Measurements from ENCODE around the gene NOS2.
"Not testable (repeated sequence)": the region's sequence is repeated elsewhere in the genome, so short reads cannot be mapped to it uniquely, and the experiment has no call there.

Gene NOS2

DNA sequence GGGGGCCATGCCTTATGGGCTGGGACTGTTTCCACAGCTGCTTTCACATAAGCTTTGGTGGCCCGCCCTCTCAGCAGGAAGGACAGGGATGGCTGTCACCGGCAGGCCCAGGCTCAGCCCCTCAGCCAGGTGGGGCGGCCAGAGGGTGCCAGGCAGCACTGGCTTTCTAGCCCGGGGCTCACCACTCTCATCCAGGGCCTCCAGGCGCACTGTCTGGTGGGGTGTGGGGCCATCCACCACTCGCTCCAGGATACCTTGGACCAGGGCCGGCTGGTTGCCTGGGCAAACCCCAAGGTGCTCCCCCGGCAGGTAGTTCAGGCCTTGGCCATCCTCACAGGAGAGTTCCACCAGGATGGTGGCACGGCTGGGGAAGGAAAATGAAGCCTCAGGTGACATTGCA, 35.0 kb downstream of the NOS2 start:
- Histone ChIP-seq H3K4me1 (ENCODE audit: control insufficient read depth, insufficient read depth, low read length, poor library complexity, severe bottlenecking) (no peaks in the 10 kb centered on the region), H3K27ac (ENCODE audit: low read depth, low read length, severe bottlenecking) (no peak overlapping the region), H3K36me3 (ENCODE audit: control insufficient read depth, insufficient read depth, low read length) (no peaks in the 10 kb centered on the region), H3K4me3 (ENCODE audit: extremely low read depth, insufficient read depth, low read length, poor library complexity, severe bottlenecking) (no peak overlapping the region), H3K9me3 (ENCODE audit: control insufficient read depth, low read length) (no peaks in the 10 kb centered on the region)
- 88 to 94% methylated on average over 9 of the region's 9 CpGs for WGBS, 2 experiments (ENCODE audit: insufficient coverage in 2 of 2)

- H3K36me3 ChIP-seq (ENCODE audit: control insufficient read depth, insufficient read depth, low read length) = no peaks in the 10 kb centered on the region
- no peak overlapping the region for H3K4me3 ChIP-seq (ENCODE audit: extremely low read depth, insufficient read depth, low read length, poor library complexity, severe bottlenecking)
- no peak overlapping the region for H3K27ac ChIP-seq (ENCODE audit: low read depth, low read length, severe bottlenecking)
- H3K9me3 ChIP-seq (ENCODE audit: control insufficient read depth, low read length) = no peaks in the 10 kb centered on the region
- H3K4me1 ChIP-seq (ENCODE audit: control insufficient read depth, insufficient read depth, low read length, poor library complexity, severe bottlenecking) = no peaks in the 10 kb centered on the region
- 85 to 91% methylated on average over 2 to 3 of the region's 4 CpGs for WGBS, 2 experiments (ENCODE audit: insufficient coverage in 2 of 2)
Observed at GRCh38 chr17:27764589-27764988, 35.7 kb downstream of the NOS2 start.

DNA sequence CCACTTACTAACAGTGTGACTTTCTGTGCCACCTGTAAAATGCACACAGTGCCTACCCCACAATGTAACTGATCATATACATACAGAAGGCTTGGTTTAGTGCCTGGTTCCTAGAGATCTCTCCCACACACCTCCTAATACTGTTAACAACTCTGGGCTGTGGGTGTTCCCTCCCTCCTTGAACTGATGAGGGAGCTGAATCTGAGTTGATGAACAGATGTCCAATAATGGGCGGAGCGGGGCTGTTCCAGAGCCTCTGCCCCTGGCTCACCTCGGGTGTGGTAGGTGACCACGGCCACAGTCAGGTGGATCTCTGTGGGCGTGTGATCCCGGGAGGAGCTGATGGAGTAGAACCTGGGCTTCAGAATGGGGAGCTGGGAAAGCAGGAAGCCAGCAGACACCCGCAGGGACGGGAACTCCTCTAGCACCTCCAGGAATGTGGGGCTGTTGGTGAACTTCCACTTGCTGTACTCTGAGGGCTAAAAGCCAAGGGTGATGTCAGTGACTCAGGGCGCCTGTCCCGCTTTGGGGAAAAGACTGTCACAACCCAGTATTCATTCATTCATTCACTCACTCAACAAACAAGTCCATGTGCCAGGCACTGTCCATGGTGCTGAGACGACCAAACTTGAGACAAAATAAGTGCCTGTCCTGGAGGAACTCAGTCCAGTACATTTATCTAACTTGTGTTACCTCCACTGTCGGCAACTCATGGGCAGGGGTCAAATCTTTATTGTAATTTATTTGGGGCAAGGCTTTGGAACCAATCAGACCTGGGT, 37.6 kb downstream of the NOS2 start:
- H3K4me3 ChIP-seq (ENCODE audit: extremely low read depth, insufficient read depth, low read length, poor library complexity, severe bottlenecking) = no peak overlapping the region
- H3K27ac ChIP-seq (ENCODE audit: low read depth, low read length, severe bottlenecking) = no peak overlapping the region
- 80% methylated on average over 9 to 11 of the region's 12 CpGs for WGBS, 2 experiments (ENCODE audit: insufficient coverage in 2 of 2)
- no peaks in the 10 kb centered on the region for H3K9me3 ChIP-seq (ENCODE audit: control insufficient read depth, low read length)
- H3K4me1 ChIP-seq (ENCODE audit: control insufficient read depth, insufficient read depth, low read length, poor library complexity, severe bottlenecking) = no peaks in the 10 kb centered on the region
- no peaks in the 10 kb centered on the region for H3K36me3 ChIP-seq (ENCODE audit: control insufficient read depth, insufficient read depth, low read length)

GRCh38 chr17:27760931-27761330, 39.4 kb downstream of the NOS2 start:
- WGBS, 2 experiments (ENCODE audit: insufficient coverage in 2 of 2) = 96 to 100% methylated on average over 1 to 4 of the region's 15 CpGs

DNA sequence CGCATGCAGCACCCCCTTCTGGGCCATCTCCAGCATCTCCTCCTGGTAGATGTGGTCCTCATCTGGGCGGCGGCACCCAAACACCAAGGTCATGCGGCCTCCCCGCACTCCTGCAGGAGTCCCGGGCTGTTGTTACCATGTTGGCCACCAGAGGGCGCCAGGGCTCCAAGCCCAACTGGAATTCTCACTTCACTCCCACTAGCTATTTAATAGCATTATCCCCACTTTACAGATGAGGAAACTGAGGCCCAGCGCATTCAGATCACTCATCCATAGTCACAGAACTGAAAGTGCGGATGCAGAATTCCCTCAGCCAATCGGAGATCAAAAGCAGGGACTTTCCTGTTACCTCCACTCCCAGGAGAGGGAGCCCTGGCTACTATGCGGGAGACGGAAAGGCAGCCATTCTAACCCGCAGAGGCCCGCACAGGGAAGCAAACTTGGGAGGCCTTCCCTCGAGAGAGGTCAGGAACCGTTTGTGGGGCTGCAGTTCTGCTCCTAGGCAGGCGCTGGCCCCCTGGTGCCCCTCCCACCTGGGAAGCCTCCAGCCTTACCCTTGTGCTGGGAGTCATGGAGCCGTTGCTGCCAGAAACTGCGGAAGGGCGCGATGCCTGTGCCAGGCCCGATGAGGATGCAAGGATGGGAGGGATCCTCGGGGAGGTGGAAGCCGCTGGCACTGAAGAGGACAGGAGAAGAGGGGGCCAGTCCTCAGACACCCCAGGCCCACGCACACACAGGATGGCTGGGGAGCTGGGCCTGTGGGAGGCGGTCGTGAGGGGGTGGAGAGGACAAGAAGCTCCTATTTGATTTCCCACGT, 40.1 kb downstream of the NOS2 start:
- Histone ChIP-seq H3K27ac (ENCODE audit: low read depth, low read length, severe bottlenecking) (no peak overlapping the region), H3K36me3 (ENCODE audit: control insufficient read depth, insufficient read depth, low read length) (no peaks in the 10 kb centered on the region), H3K9me3 (ENCODE audit: control insufficient read depth, low read length) (no peaks in the 10 kb centered on the region), H3K4me1 (ENCODE audit: control insufficient read depth, insufficient read depth, low read length, poor library complexity, severe bottlenecking) (no peaks in the 10 kb centered on the region), H3K4me3 (ENCODE audit: extremely low read depth, insufficient read depth, low read length, poor library complexity, severe bottlenecking) (no peak overlapping the region)
- WGBS, 2 experiments (ENCODE audit: insufficient coverage in 2 of 2) = 53 to 62% methylated on average over 24 to 28 of the region's 28 CpGs

More at GRCh38 chr17:27760931-27761330, 39.4 kb downstream of the NOS2 start:
- H3K9me3 ChIP-seq (ENCODE audit: control insufficient read depth, low read length); H3K27ac ChIP-seq (ENCODE audit: low read depth, low read length, severe bottlenecking); H3K4me1 ChIP-seq (ENCODE audit: control insufficient read depth, insufficient read depth, low read length, poor library complexity, severe bottlenecking); H3K4me3 ChIP-seq (ENCODE audit: extremely low read depth, insufficient read depth, low read length, poor library complexity, severe bottlenecking); H3K36me3 ChIP-seq (ENCODE audit: control insufficient read depth, insufficient read depth, low read length): not testable (repeated sequence)

GRCh38 chr17:27759528-27759927, 40.8 kb downstream of the NOS2 start:
- WGBS, 2 experiments (ENCODE audit: insufficient coverage in 2 of 2) = 91 to 93% methylated on average over 13 to 14 of the region's 14 CpGs

DNA sequence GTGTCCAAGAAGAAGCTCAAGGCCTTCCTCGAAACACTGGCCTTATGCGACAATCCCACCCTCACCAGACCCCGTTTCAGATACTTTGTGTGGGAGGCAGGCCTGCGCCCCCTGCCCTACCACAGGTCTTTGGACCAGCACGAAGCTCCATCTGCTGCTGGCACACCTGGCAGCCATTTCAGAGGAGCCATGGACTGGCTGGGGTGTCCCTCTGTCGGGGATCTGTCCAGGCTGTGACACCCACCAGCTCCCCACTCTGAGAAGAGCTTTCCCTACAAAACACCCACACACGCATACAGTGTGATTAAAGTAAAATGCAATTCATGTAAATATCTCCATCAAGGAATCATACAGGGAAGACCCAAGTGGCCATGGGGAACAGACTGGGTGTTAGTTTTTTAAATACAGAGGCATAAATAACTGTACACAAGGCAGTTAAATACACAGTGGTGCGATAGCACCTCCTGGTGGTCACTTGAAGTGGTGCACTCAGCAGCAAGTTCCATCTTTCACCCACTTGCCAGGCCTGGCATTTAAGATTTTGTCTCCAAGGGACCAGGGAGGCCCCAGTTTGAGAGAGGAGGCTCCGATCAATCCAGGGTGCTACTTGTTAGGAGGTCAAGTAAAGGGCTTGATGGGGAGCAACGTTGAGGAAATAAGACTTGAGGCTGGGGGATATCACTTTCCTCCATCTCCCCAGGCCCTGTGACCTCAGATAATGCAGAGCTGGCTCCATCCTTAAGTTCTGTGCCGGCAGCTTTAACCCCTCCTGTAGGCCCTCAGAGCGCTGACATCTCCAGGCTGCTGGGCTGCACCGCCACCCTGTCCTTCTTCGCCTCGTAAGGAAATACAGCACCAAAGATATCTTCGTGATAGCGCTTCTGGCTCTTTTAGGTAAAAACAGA, 43.6 kb downstream of the NOS2 start:
- 69 to 84% methylated on average over 12 to 15 of the region's 17 CpGs for WGBS, 2 experiments (ENCODE audit: insufficient coverage in 2 of 2)
- Histone ChIP-seq H3K4me3 (ENCODE audit: extremely low read depth, insufficient read depth, low read length, poor library complexity, severe bottlenecking) (no peak overlapping the region), H3K4me1 (ENCODE audit: control insufficient read depth, insufficient read depth, low read length, poor library complexity, severe bottlenecking) (no peaks in the 10 kb centered on the region), H3K36me3 (ENCODE audit: control insufficient read depth, insufficient read depth, low read length) (no peaks in the 10 kb centered on the region), H3K27ac (ENCODE audit: low read depth, low read length, severe bottlenecking) (no peak overlapping the region), H3K9me3 (ENCODE audit: control insufficient read depth, low read length) (no peaks in the 10 kb centered on the region)

More at GRCh38 chr17:27759528-27759927, 40.8 kb downstream of the NOS2 start:
- H3K36me3 ChIP-seq (ENCODE audit: control insufficient read depth, insufficient read depth, low read length) = no peaks in the 10 kb centered on the region
- no peaks in the 10 kb centered on the region for H3K4me1 ChIP-seq (ENCODE audit: control insufficient read depth, insufficient read depth, low read length, poor library complexity, severe bottlenecking)
- H3K4me3 ChIP-seq (ENCODE audit: extremely low read depth, insufficient read depth, low read length, poor library complexity, severe bottlenecking) = no peak overlapping the region
- no peaks in the 10 kb centered on the region for H3K9me3 ChIP-seq (ENCODE audit: control insufficient read depth, low read length)
- no peak overlapping the region for H3K27ac ChIP-seq (ENCODE audit: low read depth, low read length, severe bottlenecking)

DNA sequence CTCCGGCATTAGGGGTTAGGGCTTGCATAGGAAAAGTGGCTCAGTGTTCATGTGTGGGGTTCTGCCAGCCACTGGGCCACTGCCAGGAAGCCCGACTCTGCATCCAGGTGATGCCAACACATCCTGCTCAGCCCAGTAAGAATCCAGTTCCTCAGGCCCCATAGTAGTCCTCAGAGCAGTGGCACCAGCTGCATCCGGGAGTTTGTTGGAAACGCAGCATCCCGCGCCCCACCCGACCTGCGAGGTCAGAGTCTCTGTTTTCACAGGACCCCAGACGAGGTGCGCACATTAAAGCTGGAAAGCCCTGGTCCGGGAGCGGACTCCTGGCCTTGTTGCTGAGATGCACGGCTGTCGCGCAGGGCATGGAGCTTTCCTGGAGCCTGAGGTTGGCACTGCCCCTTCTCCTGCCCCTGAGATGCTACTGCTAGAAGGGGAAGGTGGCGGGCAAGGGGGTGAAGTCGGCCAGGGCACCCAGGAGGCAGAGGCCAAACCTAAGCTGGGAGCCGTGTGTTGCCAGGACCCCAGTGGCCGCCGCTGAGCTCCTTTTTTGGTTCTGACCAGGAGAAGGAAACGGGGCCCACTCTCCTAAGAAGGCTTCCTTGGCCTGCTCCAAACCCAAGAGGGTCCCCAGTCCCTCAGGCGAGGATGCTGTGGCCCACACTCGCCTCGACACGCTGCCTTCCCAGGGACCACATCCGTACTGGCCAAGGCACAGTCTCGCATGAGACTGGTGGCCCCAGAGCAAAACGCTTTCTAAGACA, 44.4 kb downstream of the NOS2 start:
- H3K9me3 ChIP-seq (ENCODE audit: control insufficient read depth, low read length) = no peaks in the 10 kb centered on the region
- WGBS, 2 experiments (ENCODE audit: insufficient coverage in 2 of 2) = 93 to 94% methylated on average over 21 to 28 of the region's 28 CpGs
- H3K4me3 ChIP-seq (ENCODE audit: extremely low read depth, insufficient read depth, low read length, poor library complexity, severe bottlenecking) = no peak overlapping the region
- no peaks in the 10 kb centered on the region for H3K4me1 ChIP-seq (ENCODE audit: control insufficient read depth, insufficient read depth, low read length, poor library complexity, severe bottlenecking)
- H3K36me3 ChIP-seq (ENCODE audit: control insufficient read depth, insufficient read depth, low read length) = no peaks in the 10 kb centered on the region
- no peak overlapping the region for H3K27ac ChIP-seq (ENCODE audit: low read depth, low read length, severe bottlenecking)

- Histone ChIP-seq H3K36me3 (ENCODE audit: control insufficient read depth, insufficient read depth, low read length) (no peaks in the 10 kb centered on the region), H3K9me3 (ENCODE audit: control insufficient read depth, low read length) (no peaks in the 10 kb centered on the region), H3K4me3 (ENCODE audit: extremely low read depth, insufficient read depth, low read length, poor library complexity, severe bottlenecking) (no peak overlapping the region), H3K27ac (ENCODE audit: low read depth, low read length, severe bottlenecking) (no peak overlapping the region), H3K4me1 (ENCODE audit: control insufficient read depth, insufficient read depth, low read length, poor library complexity, severe bottlenecking) (no peaks in the 10 kb centered on the region)
- 96 to 100% methylated on average over 3 to 4 of the region's 8 CpGs for WGBS, 2 experiments (ENCODE audit: insufficient coverage in 2 of 2)
Observed at GRCh38 chr17:27754549-27754948, 45.8 kb downstream of the NOS2 start.

- H3K36me3 ChIP-seq (ENCODE audit: control insufficient read depth, insufficient read depth, low read length); H3K27ac ChIP-seq (ENCODE audit: low read depth, low read length, severe bottlenecking); H3K4me1 ChIP-seq (ENCODE audit: control insufficient read depth, insufficient read depth, low read length, poor library complexity, severe bottlenecking); H3K4me3 ChIP-seq (ENCODE audit: extremely low read depth, insufficient read depth, low read length, poor library complexity, severe bottlenecking); H3K9me3 ChIP-seq (ENCODE audit: control insufficient read depth, low read length): not testable (repeated sequence)
- WGBS, 2 experiments (ENCODE audit: insufficient coverage in 2 of 2) = 91 to 95% methylated on average over 7 of the region's 13 CpGs
Observed at GRCh38 chr17:27753726-27754125, 46.6 kb downstream of the NOS2 start.
